GM18951 (cell line): ENCODE data around the gene TBL1XR1.
"Not testable (repeated sequence)": the region's sequence is repeated elsewhere in the genome, so short reads cannot be mapped to it uniquely, and the experiment has no call there.

Source experiments
- POLR2A ChIP-seq: IDR thresholded peaks from 4 replicates; pipeline ENCODE4 v1.6.1; 2011; ENCODE audit warnings: mild to moderate bottlenecking; ENCODE audit not compliant: insufficient read length, insufficient read depth; ENCODE audit errors: extremely low read depth
- in situ Hi-C: fragments of 300-500 bp; cut with MboI; formaldehyde crosslinking; loops from one replicate; pipeline ENCODE4 v1.12.0; 2022; ENCODE audit warnings: low sequenced_read_pairs, mixed read lengths, inconsistent platforms; ENCODE audit not compliant: unreplicated experiment

Gene TBL1XR1

GRCh38 chr3:177041730-177042551, 155.3 kb downstream of the TBL1XR1 start:
- in situ Hi-C loops: no loop called here
- no peak for TF ChIP-seq POLR2A

GRCh38 chr3:177041021-177041729, 156.1 kb downstream of the TBL1XR1 start:
- in situ Hi-C loops: no loop called here
- TF ChIP-seq POLR2A: no peak

- in situ Hi-C loops: no loop called here
- no peak for TF ChIP-seq POLR2A
Measured at GRCh38 chr3:177039490-177040274, 157.6 kb downstream of the TBL1XR1 start.

GRCh38 chr3:177037241-177037640, 160.0 kb downstream of the TBL1XR1 start:
- no peak for TF ChIP-seq POLR2A

GRCh38 chr3:177035676-177036075, 161.6 kb downstream of the TBL1XR1 start:
- no peak for TF ChIP-seq POLR2A
- in situ Hi-C loops: no loop called here

More at GRCh38 chr3:177037241-177037640, 160.0 kb downstream of the TBL1XR1 start:
- in situ Hi-C loops: no loop called here

- no peak for TF ChIP-seq POLR2A
- in situ Hi-C loops: no loop called here
Measured at GRCh38 chr3:177034832-177035475, 162.3 kb downstream of the TBL1XR1 start.

GRCh38 chr3:177026505-177027277, 170.6 kb downstream of the TBL1XR1 start:
- no peak for TF ChIP-seq POLR2A
- in situ Hi-C loops: no loop called here

- in situ Hi-C loops: no loop called here
Measured at GRCh38 chr3:177015881-177016280, 181.4 kb downstream of the TBL1XR1 start.

GRCh38 chr3:177013681-177014280, 183.5 kb downstream of the TBL1XR1 start:
- in situ Hi-C loops: no loop called here
- no peak for TF ChIP-seq POLR2A

More at GRCh38 chr3:177015881-177016280, 181.4 kb downstream of the TBL1XR1 start:
- no peak for TF ChIP-seq POLR2A

GRCh38 chr3:177005718-177006405, 191.4 kb downstream of the TBL1XR1 start:
- no peak for TF ChIP-seq POLR2A
- in situ Hi-C loops: no loop called here

- in situ Hi-C loops: not testable (repeated sequence)
Measured at GRCh38 chr3:177000159-177000558, 197.1 kb downstream of the TBL1XR1 start.
